GM04503 (cell line): ENCODE measurements around the gene KCNG4.
"Not testable (repeated sequence)": the region's sequence is repeated elsewhere in the genome, so short reads cannot be mapped to it uniquely, and the experiment has no call there.

Experiments used
- DNase-seq: peaks from one replicate; pipeline ENCODE4 v3.0.0-alpha.2; 2012; ENCODE audit warnings: low read depth

The KCNG4 gene

GRCh38 chr16:84234321-84235241 lies 5.2 kb downstream of the KCNG4 start:
- no peak for DNase-seq

GRCh38 chr16:84233748-84234147 lies 6.1 kb downstream of the KCNG4 start:
- no peak for DNase-seq

GRCh38 chr16:84232969-84233368 lies 6.8 kb downstream of the KCNG4 start:
- DNase-seq, result no peak

- DNase-seq, result no peak
These were observed 7.8 kb downstream of the KCNG4 start for GRCh38 chr16:84232060-84232459.

- no peak for DNase-seq
These were observed 10.3 kb downstream of the KCNG4 start for GRCh38 chr16:84229471-84229870.

GRCh38 chr16:84228256-84228838 lies 11.5 kb downstream of the KCNG4 start:
- peak; percentile 69 for DNase-seq

GRCh38 chr16:84227548-84227947 lies 12.3 kb downstream of the KCNG4 start:
- DNase-seq, result no peak

- no peak for DNase-seq
These were observed 13.8 kb downstream of the KCNG4 start for GRCh38 chr16:84226026-84226425.

- no peak for DNase-seq
These were observed 14.2 kb downstream of the KCNG4 start for GRCh38 chr16:84225571-84225970.

GRCh38 chr16:84225126-84225525 lies 14.7 kb downstream of the KCNG4 start:
- DNase-seq, result no peak

- no peak for DNase-seq
These were observed 15.3 kb downstream of the KCNG4 start for GRCh38 chr16:84224554-84224953.

GRCh38 chr16:84223456-84223855 lies 16.4 kb downstream of the KCNG4 start:
- DNase-seq, result no peak

- no peak for DNase-seq
These were observed 19.0 kb downstream of the KCNG4 start for GRCh38 chr16:84220851-84221250.

GRCh38 chr16:84218956-84219355 lies 20.9 kb downstream of the KCNG4 start:
- no peak for DNase-seq

GRCh38 chr16:84218176-84218823 lies 21.5 kb downstream of the KCNG4 start:
- DNase-seq, result no peak

GRCh38 chr16:84216144-84216543 lies 23.7 kb downstream of the KCNG4 start:
- not testable (repeated sequence) for DNase-seq

GRCh38 chr16:84215531-84215930 lies 24.3 kb downstream of the KCNG4 start:
- DNase-seq, result no peak

- DNase-seq, result no peak
These were observed 25.3 kb downstream of the KCNG4 start for GRCh38 chr16:84214451-84215066.

GRCh38 chr16:84212631-84213030 lies 27.2 kb downstream of the KCNG4 start:
- no peak for DNase-seq

GRCh38 chr16:84212154-84212553 lies 27.7 kb downstream of the KCNG4 start:
- DNase-seq, result no peak

- no peak for DNase-seq
These were observed 29.8 kb downstream of the KCNG4 start for GRCh38 chr16:84209989-84210388.

GRCh38 chr16:84207879-84208278 lies 31.9 kb downstream of the KCNG4 start:
- no peak for DNase-seq

- no peak for DNase-seq
These were observed 32.6 kb downstream of the KCNG4 start for GRCh38 chr16:84207251-84207650.
